ENCODE data around the gene SHOC2.
"Not testable (repeated sequence)": the region's sequence is repeated elsewhere in the genome, so short reads cannot be mapped to it uniquely, and the experiment has no call there.

Gene SHOC2

DNA sequence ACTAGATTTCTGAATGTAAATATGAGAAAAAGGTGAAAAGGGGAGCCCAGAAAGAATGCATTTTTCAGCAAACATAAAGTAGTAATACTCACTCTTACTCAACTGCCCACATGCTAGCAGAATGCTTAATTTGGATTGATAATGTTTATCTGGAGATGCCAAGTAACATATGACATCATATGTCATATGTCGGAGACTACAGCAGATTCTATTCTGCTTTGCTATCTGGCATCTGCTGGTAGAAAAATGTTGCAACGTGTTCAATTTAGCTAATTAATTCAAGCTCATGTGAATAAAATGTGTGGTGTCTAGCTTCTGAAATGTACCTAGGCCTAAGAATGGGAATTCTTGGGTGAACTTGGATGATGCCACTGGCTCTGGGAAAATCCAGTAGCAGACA is 5.0 kb upstream of the SHOC2 start:
- Histone ChIP-seq H3K79me1 (ENCODE audit: low read length) (peaks cover 7% of the 10 kb centered on the region), H3K4me1 (ENCODE audit: control insufficient read depth in 1 of 2, insufficient read depth in 2 of 2, low read length in 2 of 2) (no peaks in the 10 kb centered on the region), H3K4ac (ENCODE audit: low read depth, low read length) (no peak overlapping the region), H2AFZ (ENCODE audit: insufficient read depth, low read length, poor library complexity) (no peak overlapping the region), H3K4me2 (ENCODE audit: low read length) (no peak overlapping the region), H2BK5ac (ENCODE audit: low read depth, low read length, poor library complexity) (no peak overlapping the region), H3K23ac (ENCODE audit: low read length) (no peak overlapping the region), H4K91ac (ENCODE audit: low read depth, low read length) (no peak overlapping the region), H4K8ac (ENCODE audit: low read depth, low read length) (no peak overlapping the region), H3K9me3 (ENCODE audit: insufficient read depth, low read depth, low read length) (no peaks in the 10 kb centered on the region), H3K14ac (ENCODE audit: low read length) (no peak overlapping the region), H3K18ac (ENCODE audit: low read length) (no peak overlapping the region), H3K9ac (ENCODE audit: low read length) (no peak overlapping the region), H3K27ac (ENCODE audit: low read depth, low read length) (no peak overlapping the region), H3K4me3 (ENCODE audit: low read depth, low read length) (no peak overlapping the region), H2AK5ac (ENCODE audit: low read length) (no peak overlapping the region), H2BK12ac (ENCODE audit: low read length) (no peak overlapping the region), H3K27me3 (ENCODE audit: insufficient read depth, low read length) (no peaks in the 10 kb centered on the region), H3K36me3 (ENCODE audit: control insufficient read depth in 1 of 2, insufficient read depth in 2 of 2, low read length in 2 of 2) (peaks cover 0 to 2% of the 10 kb centered on the region in 2 experiments), H2BK120ac (ENCODE audit: insufficient read depth, low read length, poor library complexity) (no peak overlapping the region), H3K79me2 (ENCODE audit: control insufficient read depth, insufficient read depth, low read length, poor library complexity) (peaks cover 3% of the 10 kb centered on the region), H4K12ac (ENCODE audit: low read depth, low read length) (no peak overlapping the region)
- peak in 1 of 2 donors; percentile 63 for DNase-seq
- no CpG with 5 or more reads among the region's 2 CpGs for WGBS (ENCODE audit: extremely low coverage, insufficient coverage, insufficient read length)

DNA sequence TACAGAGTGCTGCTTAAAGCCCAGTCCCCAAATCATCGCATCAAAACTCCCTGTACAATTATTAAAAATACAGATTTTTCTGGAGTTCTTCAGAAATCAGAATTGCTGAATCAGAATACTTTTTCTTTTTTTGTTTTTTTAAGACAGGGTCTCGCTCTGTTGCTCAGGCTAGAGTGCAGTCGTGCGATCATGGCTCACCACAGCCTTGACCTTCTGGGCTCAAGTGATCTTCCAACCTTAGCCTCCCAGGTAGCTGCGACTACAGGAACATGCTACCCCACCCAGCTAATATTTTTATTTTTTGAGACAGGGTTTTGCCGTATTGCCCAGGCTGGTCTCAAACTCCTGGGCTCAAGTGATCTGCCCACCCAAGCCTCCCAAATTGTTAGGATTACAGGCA is 4.4 kb upstream of the SHOC2 start:
- no peak overlapping the region for H2BK120ac ChIP-seq (ENCODE audit: insufficient read depth, low read length, poor library complexity)
- H2AK5ac ChIP-seq (ENCODE audit: low read length) = no peak overlapping the region
- H4K8ac ChIP-seq (ENCODE audit: low read depth, low read length) = no peak overlapping the region
- no peak overlapping the region for H3K9ac ChIP-seq (ENCODE audit: low read length)
- peaks cover 13% of the 10 kb centered on the region for H3K79me1 ChIP-seq (ENCODE audit: low read length)
- no peak overlapping the region for H2BK12ac ChIP-seq (ENCODE audit: low read length)
- H3K4me2 ChIP-seq (ENCODE audit: low read length) = no peak overlapping the region
- no peak overlapping the region for H4K91ac ChIP-seq (ENCODE audit: low read depth, low read length)
- H3K79me2 ChIP-seq (ENCODE audit: control insufficient read depth, insufficient read depth, low read length, poor library complexity) = peaks cover 8% of the 10 kb centered on the region
- no CpG with 5 or more reads among the region's 6 CpGs for WGBS (ENCODE audit: extremely low coverage, insufficient coverage, insufficient read length)
- no peak overlapping the region for H2BK5ac ChIP-seq (ENCODE audit: low read depth, low read length, poor library complexity)
- no peak overlapping the region for H3K4me3 ChIP-seq (ENCODE audit: low read depth, low read length)
- no peak overlapping the region for H3K14ac ChIP-seq (ENCODE audit: low read length)
- H2AFZ ChIP-seq (ENCODE audit: insufficient read depth, low read length, poor library complexity) = no peak overlapping the region
- no peaks in the 10 kb centered on the region for H3K27me3 ChIP-seq (ENCODE audit: insufficient read depth, low read length)
- no peak overlapping the region for H3K23ac ChIP-seq (ENCODE audit: low read length)
- no peak for DNase-seq
- H4K12ac ChIP-seq (ENCODE audit: low read depth, low read length) = no peak overlapping the region
- H3K9me3 ChIP-seq (ENCODE audit: insufficient read depth, low read depth, low read length) = no peaks in the 10 kb centered on the region
- peaks cover 0 to 2% of the 10 kb centered on the region in 2 experiments for H3K36me3 ChIP-seq (ENCODE audit: control insufficient read depth in 1 of 2, insufficient read depth in 2 of 2, low read length in 2 of 2)
- no peak overlapping the region for H3K18ac ChIP-seq (ENCODE audit: low read length)
- H3K4me1 ChIP-seq (ENCODE audit: control insufficient read depth in 1 of 2, insufficient read depth in 2 of 2, low read length in 2 of 2) = no peaks in the 10 kb centered on the region
- no peak overlapping the region for H3K27ac ChIP-seq (ENCODE audit: low read depth, low read length)
- H3K4ac ChIP-seq (ENCODE audit: low read depth, low read length) = no peak overlapping the region

DNA sequence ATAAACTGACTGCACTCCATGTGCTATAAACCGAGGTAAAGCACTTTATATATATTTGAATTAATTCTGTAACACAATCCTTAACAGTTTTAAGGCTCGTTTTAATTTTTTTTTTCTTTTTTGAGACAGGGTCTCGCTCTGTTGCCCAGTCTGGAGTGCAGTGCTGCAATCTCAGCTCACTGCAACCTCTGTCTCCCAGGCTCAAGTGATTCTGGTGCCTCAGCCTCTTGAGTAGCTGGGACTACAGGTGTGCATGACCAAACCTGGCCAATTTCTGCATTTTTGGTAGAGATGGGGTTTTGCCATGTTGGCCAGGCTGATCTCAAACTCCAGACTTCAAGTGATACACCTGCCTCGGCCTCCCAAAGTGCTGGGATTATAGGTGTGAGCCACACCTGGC is 3.8 kb upstream of the SHOC2 start:
- H3K27ac ChIP-seq (ENCODE audit: low read depth, low read length); H2AK5ac ChIP-seq (ENCODE audit: low read length); H3K4me3 ChIP-seq (ENCODE audit: low read depth, low read length); H3K9me3 ChIP-seq (ENCODE audit: insufficient read depth, low read depth, low read length); H2BK12ac ChIP-seq (ENCODE audit: low read length); H2BK5ac ChIP-seq (ENCODE audit: low read depth, low read length, poor library complexity); H3K36me3 ChIP-seq (ENCODE audit: control insufficient read depth in 1 of 2, insufficient read depth in 2 of 2, low read length in 2 of 2); H3K14ac ChIP-seq (ENCODE audit: low read length); H3K4ac ChIP-seq (ENCODE audit: low read depth, low read length); H3K23ac ChIP-seq (ENCODE audit: low read length); H4K91ac ChIP-seq (ENCODE audit: low read depth, low read length); H3K9ac ChIP-seq (ENCODE audit: low read length); H2BK120ac ChIP-seq (ENCODE audit: insufficient read depth, low read length, poor library complexity); H2AFZ ChIP-seq (ENCODE audit: insufficient read depth, low read length, poor library complexity); H3K18ac ChIP-seq (ENCODE audit: low read length); DNase-seq; H3K27me3 ChIP-seq (ENCODE audit: insufficient read depth, low read length); H4K12ac ChIP-seq (ENCODE audit: low read depth, low read length); H4K8ac ChIP-seq (ENCODE audit: low read depth, low read length); H3K4me2 ChIP-seq (ENCODE audit: low read length); H3K4me1 ChIP-seq (ENCODE audit: control insufficient read depth in 1 of 2, insufficient read depth in 2 of 2, low read length in 2 of 2): not testable (repeated sequence)
- H3K79me1 ChIP-seq (ENCODE audit: low read length) = peaks cover 15% of the 10 kb centered on the region
- no CpG with 5 or more reads among the region's 4 CpGs for WGBS (ENCODE audit: extremely low coverage, insufficient coverage, insufficient read length)
- peaks cover 10% of the 10 kb centered on the region for H3K79me2 ChIP-seq (ENCODE audit: control insufficient read depth, insufficient read depth, low read length, poor library complexity)

DNA sequence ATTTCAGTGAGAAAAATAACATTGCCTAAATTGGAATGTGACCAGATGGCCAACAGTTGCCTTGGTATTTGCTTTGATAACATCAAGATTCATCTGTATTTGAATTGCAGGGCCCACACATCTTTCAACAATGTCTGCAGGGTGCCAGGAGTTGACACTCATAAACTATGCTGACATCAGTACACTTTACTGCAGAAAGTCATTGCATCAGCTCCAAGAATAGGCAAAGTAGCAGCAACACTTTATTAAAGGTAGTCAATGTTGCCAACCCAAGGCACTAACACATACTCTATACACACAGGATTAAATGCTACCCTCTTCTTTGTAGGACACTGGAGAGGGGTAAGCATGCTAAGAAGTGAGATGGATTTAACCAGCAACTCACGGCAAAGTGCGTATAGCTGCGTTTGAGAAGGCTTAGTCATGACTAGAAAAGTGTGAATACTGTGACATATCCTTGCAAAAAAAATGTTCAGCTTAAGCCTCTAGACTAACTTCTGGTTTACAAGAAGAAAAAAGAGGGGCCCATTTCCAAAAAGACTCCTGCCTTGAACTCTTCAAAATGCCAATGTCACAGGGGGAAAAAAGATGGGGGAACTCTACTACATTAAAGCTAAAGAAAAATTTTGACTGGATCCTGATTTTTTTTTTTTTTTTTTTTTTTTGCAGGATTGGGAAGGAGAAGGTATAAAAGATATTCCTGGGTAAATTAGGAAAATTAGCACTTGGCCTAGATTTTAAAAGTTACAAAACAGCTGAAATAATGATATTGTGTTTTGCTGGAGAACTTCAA is 2.7 kb upstream of the SHOC2 start:
- Histone ChIP-seq H3K18ac (ENCODE audit: low read length) (no peak overlapping the region), H2BK120ac (ENCODE audit: insufficient read depth, low read length, poor library complexity) (no peak overlapping the region), H3K27me3 (ENCODE audit: insufficient read depth, low read length) (no peaks in the 10 kb centered on the region), H3K14ac (ENCODE audit: low read length) (no peak overlapping the region), H3K4ac (ENCODE audit: low read depth, low read length) (peak overlapping the region; percentile 64), H2BK12ac (ENCODE audit: low read length) (no peak overlapping the region), H4K12ac (ENCODE audit: low read depth, low read length) (no peak overlapping the region), H2BK5ac (ENCODE audit: low read depth, low read length, poor library complexity) (no peak overlapping the region), H3K9ac (ENCODE audit: low read length) (no peak overlapping the region), H2AFZ (ENCODE audit: insufficient read depth, low read length, poor library complexity) (no peak overlapping the region), H3K4me3 (ENCODE audit: low read depth, low read length) (no peak overlapping the region), H3K4me1 (ENCODE audit: control insufficient read depth in 1 of 2, insufficient read depth in 2 of 2, low read length in 2 of 2) (no peaks in the 10 kb centered on the region), H3K23ac (ENCODE audit: low read length) (no peak overlapping the region), H3K79me1 (ENCODE audit: low read length) (peaks cover 15% of the 10 kb centered on the region), H3K27ac (ENCODE audit: low read depth, low read length) (no peak overlapping the region), H4K91ac (ENCODE audit: low read depth, low read length) (no peak overlapping the region), H3K79me2 (ENCODE audit: control insufficient read depth, insufficient read depth, low read length, poor library complexity) (peaks cover 10% of the 10 kb centered on the region), H3K9me3 (ENCODE audit: insufficient read depth, low read depth, low read length) (no peaks in the 10 kb centered on the region), H4K8ac (ENCODE audit: low read depth, low read length) (no peak overlapping the region), H3K36me3 (ENCODE audit: control insufficient read depth in 1 of 2, insufficient read depth in 2 of 2, low read length in 2 of 2) (peaks cover 0 to 2% of the 10 kb centered on the region in 2 experiments), H2AK5ac (ENCODE audit: low read length) (no peak overlapping the region), H3K4me2 (ENCODE audit: low read length) (no peak overlapping the region)
- no CpG with 5 or more reads among the region's 3 CpGs for WGBS (ENCODE audit: extremely low coverage, insufficient coverage, insufficient read length)
- peak; percentile 83 to 91 for DNase-seq
